Liver (tissue), 9 donors: ENCODE measurements around the gene ALDH3A1. TPM values are rescaled to one million over a fixed set of nuclear protein-coding genes. Genes with fewer than 3 reads are reported as not detected.
A peak's percentile ranks its signal among the peaks of the same experiment; 100 is the strongest.

Source experiments
- DNase-seq: peaks from one replicate; pipeline ENCODE4 v3.0.0-alpha.2; 2017; ENCODE audit warnings: low spot score
- H3K27ac ChIP-seq, 2 donors: one replicate each; pipeline ENCODE4 v1.7.0; 2013; ENCODE audit warnings: inconsistent platforms in 2 of 2, low read length in 2 of 2, control low read depth in 1 of 2, low read depth in 1 of 2, mild to moderate bottlenecking in 1 of 2
- H3K27me3 ChIP-seq, 4 donors: one replicate each; pipeline versions ENCODE4 v1.6.1 to v1.7.0; 2013; ENCODE audit warnings: low read length in 3 of 4, inconsistent platforms in 1 of 4, mild to moderate bottlenecking in 1 of 4, moderate library complexity in 1 of 4; ENCODE audit not compliant: control insufficient read depth in 4 of 4, insufficient read depth in 4 of 4
- H3K36me3 ChIP-seq, 4 donors: one replicate each; pipeline versions ENCODE4 v1.6.1 to v1.7.0; 2013; ENCODE audit warnings: low read length in 3 of 4, mild to moderate bottlenecking in 3 of 4, low read depth in 1 of 4, moderate library complexity in 1 of 4; ENCODE audit not compliant: control insufficient read depth in 4 of 4, insufficient read depth in 3 of 4
- H3K4me1 ChIP-seq, 4 donors: one replicate each; pipeline versions ENCODE4 v1.6.1 to v1.7.0; 2013; ENCODE audit warnings: low read length in 3 of 4, mild to moderate bottlenecking in 3 of 4, moderate library complexity in 1 of 4; ENCODE audit not compliant: control insufficient read depth in 4 of 4, insufficient read depth in 4 of 4
- H3K4me3 ChIP-seq, 3 donors: one replicate each; pipeline versions ENCODE4 v1.6.1 to v1.7.0; 2013; ENCODE audit warnings: low read length in 3 of 3, control low read depth in 1 of 3, low read depth in 1 of 3, mild to moderate bottlenecking in 1 of 3
- H3K9ac ChIP-seq, 2 donors: one replicate each; pipeline ENCODE4 v1.7.0; 2013; ENCODE audit warnings: low read length in 2 of 2, mild to moderate bottlenecking in 2 of 2, moderate library complexity in 2 of 2, control low read depth in 1 of 2, low read depth in 1 of 2
- H3K9me3 ChIP-seq, 4 donors: one replicate each; pipeline versions ENCODE4 v1.6.1 to v1.7.0; 2013; ENCODE audit warnings: low read length in 3 of 4; ENCODE audit not compliant: control insufficient read depth in 4 of 4
- ATF3 ChIP-seq: IDR thresholded peaks from 2 replicates; pipeline ENCODE4 v1.6.1; 2016; ENCODE audit warnings: antibody characterized with exemption
- CTCF ChIP-seq: fragments of 150-350 bp; IDR thresholded peaks from 2 replicates; pipeline ENCODE4 v1.5.1; 2017; ENCODE audit warnings: improper control_type of control experiment, low read depth, low read length; ENCODE audit not compliant: missing input control
- EGR1 ChIP-seq, 2 donors: IDR thresholded peaks; 2 replicates each; pipeline ENCODE4 v1.6.1; 2016 to 2018; ENCODE audit warnings: antibody characterized with exemption in 2 of 2, low read depth in 2 of 2
- FOXA1 ChIP-seq: IDR thresholded peaks from 2 replicates; pipeline ENCODE4 v1.6.1; 2016; ENCODE audit warnings: antibody characterized with exemption
- FOXA2 ChIP-seq: IDR thresholded peaks from 2 replicates; pipeline ENCODE4 v1.6.1; 2016; ENCODE audit warnings: antibody characterized with exemption
- HNF4A ChIP-seq, 2 donors: conservative IDR thresholded peaks; 2 replicates each; pipeline ENCODE4 v1.6.1; 2016; ENCODE audit warnings: antibody characterized with exemption in 2 of 2, mild to moderate bottlenecking in 2 of 2
- JUND ChIP-seq, 2 donors: IDR thresholded peaks; 2 replicates each; pipeline ENCODE4 v1.6.1; 2016; ENCODE audit warnings: antibody characterized with exemption in 2 of 2
- MAX ChIP-seq: IDR thresholded peaks from 2 replicates; pipeline ENCODE4 v1.6.1; 2016; ENCODE audit warnings: antibody characterized with exemption
- RAD21 ChIP-seq, 2 donors: IDR thresholded peaks; 2 replicates each; pipeline ENCODE4 v1.6.1; 2016; ENCODE audit warnings: antibody characterized with exemption in 2 of 2, mild to moderate bottlenecking in 2 of 2
- REST ChIP-seq: IDR thresholded peaks from 2 replicates; pipeline ENCODE4 v1.6.1; 2016; ENCODE audit warnings: antibody characterized with exemption, mild to moderate bottlenecking
- RXRA ChIP-seq, 2 donors: IDR thresholded peaks; 2 replicates each; pipeline ENCODE4 v1.6.1; 2017 to 2018; ENCODE audit warnings: antibody characterized with exemption in 2 of 2, mild to moderate bottlenecking in 1 of 2
- TAF1 ChIP-seq: conservative IDR thresholded peaks from 2 replicates; pipeline ENCODE4 v1.6.1; 2016; ENCODE audit warnings: antibody characterized with exemption, mild to moderate bottlenecking
- ZBTB33 ChIP-seq: IDR thresholded peaks from 2 replicates; pipeline ENCODE4 v1.6.1; 2016; ENCODE audit warnings: antibody characterized with exemption
- WGBS: extraction: QIAGEN DNeasy Blood & Tissue Kit; methylation state at CpG from one replicate; pipeline ENCODE4 v1.1.7; 2013; 5-methylcytosine and 5-hydroxymethylcytosine counted together
- polyA plus RNA-seq, 2 donors: library from polyadenylated mRNA; stranded (reverse) in 1 of 2; unstranded in 1 of 2; fragments of 200-250 nt in 1 of 2; fragments of >200 nt in 1 of 2; fragmentation: Nextera tagmentation in 1 of 2; extraction: Ambion mirVana in 1 of 2; gene quantifications; one replicate each; pipeline versions ENCODE4 v1.2.1 to v1.2.3, GENCODE V29; 2013 to 2015
- total RNA-seq, 2 donors: library from RNA; depleted of rRNA; stranded (reverse); fragments of >200 nt; gene quantifications; one replicate each; pipeline ENCODE4 v1.2.3, GENCODE V29; 2014
- donor health status: healthy.
- donor health status: healthy.
- donor health status: healthy.
- donor health status: healthy.
- donor health status: healthy.

The ALDH3A1 gene
- total and polyA plus RNA-seq, 4 donors, result 0.09 to 3.2 (median 0.22) TPM

GRCh38 chr17:19718613-19719354 lies 29.3 kb downstream of the ALDH3A1 start:
- Histone ChIP-seq H3K27ac (no peak overlapping the region), H3K4me3 (no peak overlapping the region), H3K36me3 (no peaks in the 10 kb centered on the region), H3K27me3 (no peaks in the 10 kb centered on the region), H3K9me3 (no peaks in the 10 kb centered on the region), H3K9ac (no peak overlapping the region), H3K4me1 (peaks cover 0 to 8% (median 4%) of the 10 kb centered on the region in 4 donors)
- WGBS, result 86% methylated on average over 18 of the region's 18 CpGs
- no peak for TF ChIP-seq FOXA1
- TF ChIP-seq CTCF, result peak; percentile 18
- TF ChIP-seq RXRA (IDR thresholded peaks at IDR 0.05), result no peak
- TF ChIP-seq EGR1 (IDR thresholded peaks at IDR 0.05; ENCODE audit: low read depth in 2 of 2), result no peak
- TF ChIP-seq ATF3, result no peak
- TF ChIP-seq RAD21 (IDR thresholded peaks at IDR 0.05), result peak; percentile 40 to 54
- TF ChIP-seq FOXA2, result no peak
- no peak for TF ChIP-seq HNF4A (conservative IDR thresholded peaks at IDR 0.05)
- no peak for TF ChIP-seq ZBTB33
- DNase-seq, result no peak

GRCh38 chr17:19718041-19718612 lies 30.0 kb downstream of the ALDH3A1 start:
- no peak for DNase-seq
- H3K27ac ChIP-seq, result no peak overlapping the region
- H3K4me1 ChIP-seq, result peaks cover 0 to 8% (median 4%) of the 10 kb centered on the region in 4 donors
- no peak overlapping the region for H3K4me3 ChIP-seq
- no peak overlapping the region for H3K9ac ChIP-seq
- WGBS, result 77% methylated on average over 12 of the region's 12 CpGs
- H3K27me3 ChIP-seq, result no peaks in the 10 kb centered on the region
- TF ChIP-seq REST (no peak), TAF1 (no peak), HNF4A (conservative IDR thresholded peaks at IDR 0.05) (peak; percentile 41 to 48), ATF3 (no peak), JUND (IDR thresholded peaks at IDR 0.05) (no peak), MAX (no peak)
- no peaks in the 10 kb centered on the region for H3K36me3 ChIP-seq
- H3K9me3 ChIP-seq, result no peaks in the 10 kb centered on the region
